HepG2 (cell line): ENCODE results near the gene GPR15.

Experiments used
- CHD2 ChIP-seq: IDR thresholded peaks from 2 replicates; pipeline ENCODE4 v1.6.1; 2011; ENCODE audit warnings: low read depth, low read length, improper control_type of control experiment
- POLR2A ChIP-seq, 2 experiments: IDR thresholded peaks; 2 replicates each; pipeline ENCODE4 v1.6.1; 2011; ENCODE audit warnings: low read depth in 2 of 2, low read length in 2 of 2, mild to moderate bottlenecking in 1 of 2, moderate library complexity in 1 of 2; ENCODE audit not compliant: insufficient read depth in 1 of 2
- POLR2AphosphoS2 ChIP-seq: IDR thresholded peaks from 2 replicates; pipeline ENCODE4 v1.6.1; 2011; ENCODE audit warnings: low read depth, low read length, improper control_type of control experiment
- SMC3 ChIP-seq: IDR thresholded peaks from 2 replicates; pipeline ENCODE4 v1.6.1; 2011; ENCODE audit warnings: low read length, improper control_type of control experiment
- ZBTB7A ChIP-seq: sonication (generic); formaldehyde crosslinking; IDR thresholded peaks from 2 replicates; pipeline ENCODE4 v1.8.0; 2022; ENCODE audit warnings: mild to moderate bottlenecking, missing genetic modification reagents
- TF ChIP-seq, protein P1 (sequence below): sonication (generic); formaldehyde crosslinking; IDR thresholded peaks from 2 replicates; pipeline ENCODE4 v1.8.1; 2023; ENCODE audit warnings: missing genetic modification reagents, mild to moderate bottlenecking, borderline replicate concordance
- TF ChIP-seq, protein P2 (sequence below): sonication (generic); formaldehyde crosslinking; IDR thresholded peaks from 2 replicates; pipeline ENCODE4; 2020; ENCODE audit warnings: missing genetic modification reagents, mild to moderate bottlenecking, borderline replicate concordance
- TF ChIP-seq, protein P3 (sequence below): sonication (generic); formaldehyde crosslinking; IDR thresholded peaks from 2 replicates; pipeline ENCODE4 v1.5.0; 2020; ENCODE audit warnings: mild to moderate bottlenecking, missing genetic modification reagents, moderate library complexity
- TF ChIP-seq, protein P4 (sequence below), 2 experiments: fragments of 450-650 bp in 1 of 2; sonication (generic) in 1 of 2; formaldehyde crosslinking; IDR thresholded peaks; 2 replicates each; pipeline versions ENCODE4 v1.5.0 to v1.8.0; 2020 to 2022; ENCODE audit warnings: mild to moderate bottlenecking in 1 of 2, missing genetic modification reagents in 1 of 2
- TF ChIP-seq, protein P5 (sequence below): sonication (generic); formaldehyde crosslinking; conservative IDR thresholded peaks from 2 replicates; pipeline ENCODE4 v1.4.0; 2020; ENCODE audit warnings: missing genetic modification reagents

DNA sequence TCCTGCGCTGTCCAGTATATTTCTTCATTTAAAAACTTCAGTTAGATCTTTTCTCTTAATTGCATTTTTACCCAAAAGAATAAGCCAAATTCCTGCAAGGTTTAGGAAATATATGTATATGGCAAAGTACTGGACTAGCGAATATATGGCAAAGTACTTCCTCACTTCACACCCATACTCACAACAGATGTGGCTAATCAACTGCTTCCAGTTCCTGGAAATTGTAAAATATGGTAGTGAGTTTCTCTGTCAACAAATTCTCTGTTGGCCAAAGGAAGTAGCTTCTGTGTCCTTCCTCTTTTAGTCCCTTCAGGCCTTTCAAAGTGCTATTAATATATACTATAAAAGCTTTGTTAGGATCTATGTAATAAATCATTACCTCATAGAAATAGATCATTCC is 22.0 kb downstream of the GPR15 start:
- TF ChIP-seq CHD2 (no peak), ZBTB7A (CRISPR knock-in tag) (no peak), POLR2A (IDR thresholded peaks at IDR 0.05; ENCODE audit: insufficient read depth in 1 of 2, low read depth in 2 of 2, low read length in 2 of 2) (no peak), SMC3 (no peak), POLR2AphosphoS2 (no peak)
- TF ChIP-seq, protein P1, sequence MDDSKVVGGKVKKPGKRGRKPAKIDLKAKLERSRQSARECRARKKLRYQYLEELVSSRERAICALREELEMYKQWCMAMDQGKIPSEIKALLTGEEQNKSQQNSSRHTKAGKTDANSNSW: no peak
- TF ChIP-seq, protein P2, sequence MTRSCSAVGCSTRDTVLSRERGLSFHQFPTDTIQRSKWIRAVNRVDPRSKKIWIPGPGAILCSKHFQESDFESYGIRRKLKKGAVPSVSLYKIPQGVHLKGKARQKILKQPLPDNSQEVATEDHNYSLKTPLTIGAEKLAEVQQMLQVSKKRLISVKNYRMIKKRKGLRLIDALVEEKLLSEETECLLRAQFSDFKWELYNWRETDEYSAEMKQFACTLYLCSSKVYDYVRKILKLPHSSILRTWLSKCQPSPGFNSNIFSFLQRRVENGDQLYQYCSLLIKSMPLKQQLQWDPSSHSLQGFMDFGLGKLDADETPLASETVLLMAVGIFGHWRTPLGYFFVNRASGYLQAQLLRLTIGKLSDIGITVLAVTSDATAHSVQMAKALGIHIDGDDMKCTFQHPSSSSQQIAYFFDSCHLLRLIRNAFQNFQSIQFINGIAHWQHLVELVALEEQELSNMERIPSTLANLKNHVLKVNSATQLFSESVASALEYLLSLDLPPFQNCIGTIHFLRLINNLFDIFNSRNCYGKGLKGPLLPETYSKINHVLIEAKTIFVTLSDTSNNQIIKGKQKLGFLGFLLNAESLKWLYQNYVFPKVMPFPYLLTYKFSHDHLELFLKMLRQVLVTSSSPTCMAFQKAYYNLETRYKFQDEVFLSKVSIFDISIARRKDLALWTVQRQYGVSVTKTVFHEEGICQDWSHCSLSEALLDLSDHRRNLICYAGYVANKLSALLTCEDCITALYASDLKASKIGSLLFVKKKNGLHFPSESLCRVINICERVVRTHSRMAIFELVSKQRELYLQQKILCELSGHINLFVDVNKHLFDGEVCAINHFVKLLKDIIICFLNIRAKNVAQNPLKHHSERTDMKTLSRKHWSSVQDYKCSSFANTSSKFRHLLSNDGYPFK: no peak
- TF ChIP-seq, protein P3, sequence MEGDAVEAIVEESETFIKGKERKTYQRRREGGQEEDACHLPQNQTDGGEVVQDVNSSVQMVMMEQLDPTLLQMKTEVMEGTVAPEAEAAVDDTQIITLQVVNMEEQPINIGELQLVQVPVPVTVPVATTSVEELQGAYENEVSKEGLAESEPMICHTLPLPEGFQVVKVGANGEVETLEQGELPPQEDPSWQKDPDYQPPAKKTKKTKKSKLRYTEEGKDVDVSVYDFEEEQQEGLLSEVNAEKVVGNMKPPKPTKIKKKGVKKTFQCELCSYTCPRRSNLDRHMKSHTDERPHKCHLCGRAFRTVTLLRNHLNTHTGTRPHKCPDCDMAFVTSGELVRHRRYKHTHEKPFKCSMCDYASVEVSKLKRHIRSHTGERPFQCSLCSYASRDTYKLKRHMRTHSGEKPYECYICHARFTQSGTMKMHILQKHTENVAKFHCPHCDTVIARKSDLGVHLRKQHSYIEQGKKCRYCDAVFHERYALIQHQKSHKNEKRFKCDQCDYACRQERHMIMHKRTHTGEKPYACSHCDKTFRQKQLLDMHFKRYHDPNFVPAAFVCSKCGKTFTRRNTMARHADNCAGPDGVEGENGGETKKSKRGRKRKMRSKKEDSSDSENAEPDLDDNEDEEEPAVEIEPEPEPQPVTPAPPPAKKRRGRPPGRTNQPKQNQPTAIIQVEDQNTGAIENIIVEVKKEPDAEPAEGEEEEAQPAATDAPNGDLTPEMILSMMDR (CRISPR knock-in tag): no peak
- TF ChIP-seq, protein P4, sequence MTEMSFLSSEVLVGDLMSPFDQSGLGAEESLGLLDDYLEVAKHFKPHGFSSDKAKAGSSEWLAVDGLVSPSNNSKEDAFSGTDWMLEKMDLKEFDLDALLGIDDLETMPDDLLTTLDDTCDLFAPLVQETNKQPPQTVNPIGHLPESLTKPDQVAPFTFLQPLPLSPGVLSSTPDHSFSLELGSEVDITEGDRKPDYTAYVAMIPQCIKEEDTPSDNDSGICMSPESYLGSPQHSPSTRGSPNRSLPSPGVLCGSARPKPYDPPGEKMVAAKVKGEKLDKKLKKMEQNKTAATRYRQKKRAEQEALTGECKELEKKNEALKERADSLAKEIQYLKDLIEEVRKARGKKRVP (CRISPR knock-in tag; IDR thresholded peaks at IDR 0.05): no peak
- TF ChIP-seq, protein P5, sequence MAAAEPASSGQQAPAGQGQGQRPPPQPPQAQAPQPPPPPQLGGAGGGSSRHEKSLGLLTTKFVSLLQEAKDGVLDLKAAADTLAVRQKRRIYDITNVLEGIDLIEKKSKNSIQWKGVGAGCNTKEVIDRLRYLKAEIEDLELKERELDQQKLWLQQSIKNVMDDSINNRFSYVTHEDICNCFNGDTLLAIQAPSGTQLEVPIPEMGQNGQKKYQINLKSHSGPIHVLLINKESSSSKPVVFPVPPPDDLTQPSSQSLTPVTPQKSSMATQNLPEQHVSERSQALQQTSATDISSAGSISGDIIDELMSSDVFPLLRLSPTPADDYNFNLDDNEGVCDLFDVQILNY (CRISPR knock-in tag): no peak
